ENCODE measurements around the gene CARD11.

DNA sequence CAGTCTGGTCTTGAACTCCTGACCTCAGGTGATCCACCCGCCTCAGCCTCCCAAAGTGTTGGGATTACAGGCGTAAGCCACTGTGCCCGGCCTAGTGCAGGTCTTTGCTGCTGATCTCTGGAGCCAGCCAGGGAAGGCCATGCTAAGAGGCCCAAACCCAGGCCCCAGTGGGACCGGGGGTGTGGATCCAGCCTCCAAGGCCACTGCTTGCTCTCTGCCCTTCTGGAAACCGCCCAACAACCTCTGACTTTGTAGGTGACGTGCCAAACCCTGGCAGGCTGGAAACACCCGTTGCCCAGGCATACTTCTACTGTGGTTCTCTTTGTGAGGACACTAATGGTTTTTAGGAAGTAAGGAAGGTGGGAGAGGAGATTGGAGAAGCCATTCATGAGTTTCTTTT is 116.1 kb downstream of the CARD11 start:
- TF ChIP-seq, protein P1, sequence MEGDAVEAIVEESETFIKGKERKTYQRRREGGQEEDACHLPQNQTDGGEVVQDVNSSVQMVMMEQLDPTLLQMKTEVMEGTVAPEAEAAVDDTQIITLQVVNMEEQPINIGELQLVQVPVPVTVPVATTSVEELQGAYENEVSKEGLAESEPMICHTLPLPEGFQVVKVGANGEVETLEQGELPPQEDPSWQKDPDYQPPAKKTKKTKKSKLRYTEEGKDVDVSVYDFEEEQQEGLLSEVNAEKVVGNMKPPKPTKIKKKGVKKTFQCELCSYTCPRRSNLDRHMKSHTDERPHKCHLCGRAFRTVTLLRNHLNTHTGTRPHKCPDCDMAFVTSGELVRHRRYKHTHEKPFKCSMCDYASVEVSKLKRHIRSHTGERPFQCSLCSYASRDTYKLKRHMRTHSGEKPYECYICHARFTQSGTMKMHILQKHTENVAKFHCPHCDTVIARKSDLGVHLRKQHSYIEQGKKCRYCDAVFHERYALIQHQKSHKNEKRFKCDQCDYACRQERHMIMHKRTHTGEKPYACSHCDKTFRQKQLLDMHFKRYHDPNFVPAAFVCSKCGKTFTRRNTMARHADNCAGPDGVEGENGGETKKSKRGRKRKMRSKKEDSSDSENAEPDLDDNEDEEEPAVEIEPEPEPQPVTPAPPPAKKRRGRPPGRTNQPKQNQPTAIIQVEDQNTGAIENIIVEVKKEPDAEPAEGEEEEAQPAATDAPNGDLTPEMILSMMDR (conservative IDR thresholded peaks at IDR 0.05 in 1 of 2, IDR thresholded peaks at IDR 0.05 in 1 of 2; ENCODE audit: low read depth in 1 of 2, low read length in 2 of 2): no peak
- no peak for TF ChIP-seq EZH2 (IDR thresholded peaks at IDR 0.05; ENCODE audit: low read length, missing control alignments)

Measured in fibroblast of lung (primary cell).